ENCODE data around the gene LIX1L.

- TF ChIP-seq CTCF (IDR thresholded peaks at IDR 0.05) = no peak
- no peak for TF ChIP-seq KDM1A (IDR thresholded peaks at IDR 0.05; ENCODE audit: low read depth)
- no peak for TF ChIP-seq POLR2A (IDR thresholded peaks at IDR 0.05; ENCODE audit: low read length)
- TF ChIP-seq EP300 (IDR thresholded peaks at IDR 0.05) = no peak
Measured at GRCh38 chr1:145953861-145954260, 4.0 kb downstream of the LIX1L start.

Measured in A549 (cell line).